Rectal smooth muscle tissue (tissue), 1 donor: ENCODE data around the gene AIRE.
"Not testable (repeated sequence)": the region's sequence is repeated elsewhere in the genome, so short reads cannot be mapped to it uniquely, and the experiment has no call there.

ENCODE experiments used
- H3K27ac ChIP-seq: one replicate; pipeline ENCODE4 v1.7.0; 2013; ENCODE audit warnings: low read depth, low read length, inconsistent platforms
- H3K27me3 ChIP-seq: one replicate; pipeline ENCODE4 v1.7.0; 2013; ENCODE audit warnings: low read length; ENCODE audit not compliant: control insufficient read depth, insufficient read depth
- H3K36me3 ChIP-seq: one replicate; pipeline ENCODE4 v1.7.0; 2013; ENCODE audit warnings: low read length; ENCODE audit not compliant: control insufficient read depth, insufficient read depth
- H3K4me1 ChIP-seq: one replicate; pipeline ENCODE4 v1.7.0; 2013; ENCODE audit warnings: low read length; ENCODE audit not compliant: control insufficient read depth, insufficient read depth
- H3K4me3 ChIP-seq: one replicate; pipeline ENCODE4 v1.7.0; 2013; ENCODE audit warnings: low read length
- H3K9ac ChIP-seq: one replicate; pipeline ENCODE4 v1.7.0; 2013; ENCODE audit warnings: low read length

The AIRE gene

GRCh38 chr21:44285138-44285992, at the start of gene AIRE:
TSS of gene AIRE (plus strand) at chr21:44285876. CDS start at chr21:44286007, 131 bp downstream.
- no peaks in the 10 kb centered on the region for H3K27me3 ChIP-seq
- no peak within 1 kb of the TSS for H3K9ac ChIP-seq
- H3K36me3 ChIP-seq = no peaks in the 10 kb centered on the region
- H3K4me1 ChIP-seq = no peaks in the 10 kb centered on the region
- no peak within 1 kb of the TSS for H3K4me3 ChIP-seq
- H3K27ac ChIP-seq = no peak within 1 kb of the TSS

- not testable (repeated sequence) for H3K4me1 ChIP-seq, H3K27ac ChIP-seq, H3K27me3 ChIP-seq, H3K9ac ChIP-seq, H3K4me3 ChIP-seq, H3K36me3 ChIP-seq
These were observed 45.3 kb upstream of the AIRE start for GRCh38 chr21:44240353-44240752.

- not testable (repeated sequence) for H3K36me3 ChIP-seq, H3K27ac ChIP-seq, H3K4me1 ChIP-seq, H3K27me3 ChIP-seq, H3K9ac ChIP-seq, H3K4me3 ChIP-seq
These were observed 44.8 kb upstream of the AIRE start, which contains the start of gene ICOSLG for GRCh38 chr21:44240842-44241241. TSS of gene ICOSLG (minus strand) at chr21:44240943. CDS start at chr21:44240817, 126 bp downstream.

GRCh38 chr21:44241281-44241680, 44.4 kb upstream of the AIRE start:
- not testable (repeated sequence) for H3K9ac ChIP-seq, H3K4me1 ChIP-seq, H3K27ac ChIP-seq, H3K36me3 ChIP-seq, H3K27me3 ChIP-seq, H3K4me3 ChIP-seq

GRCh38 chr21:44243980-44244379, 41.7 kb upstream of the AIRE start:
- not testable (repeated sequence) for H3K36me3 ChIP-seq, H3K9ac ChIP-seq, H3K27ac ChIP-seq, H3K4me3 ChIP-seq, H3K27me3 ChIP-seq, H3K4me1 ChIP-seq

- H3K27me3 ChIP-seq, H3K4me1 ChIP-seq, H3K4me3 ChIP-seq, H3K27ac ChIP-seq, H3K36me3 ChIP-seq, H3K9ac ChIP-seq: not testable (repeated sequence)
These were observed 37.8 kb upstream of the AIRE start for GRCh38 chr21:44247904-44248303.

GRCh38 chr21:44249204-44250037, 36.3 kb upstream of the AIRE start:
- H3K27me3 ChIP-seq, H3K27ac ChIP-seq, H3K4me1 ChIP-seq, H3K9ac ChIP-seq, H3K36me3 ChIP-seq, H3K4me3 ChIP-seq: not testable (repeated sequence)

- Histone ChIP-seq H3K36me3 (no peaks in the 10 kb centered on the region), H3K9ac (no peak overlapping the region), H3K27ac (no peak overlapping the region), H3K27me3 (no peaks in the 10 kb centered on the region), H3K4me1 (no peaks in the 10 kb centered on the region), H3K4me3 (no peak overlapping the region)
These were observed 31.6 kb upstream of the AIRE start for GRCh38 chr21:44253832-44254710.

GRCh38 chr21:44255511-44255981, 30.1 kb upstream of the AIRE start:
- no peak overlapping the region for H3K9ac ChIP-seq
- H3K4me3 ChIP-seq = no peak overlapping the region
- H3K27me3 ChIP-seq = no peaks in the 10 kb centered on the region
- no peaks in the 10 kb centered on the region for H3K36me3 ChIP-seq
- H3K4me1 ChIP-seq = no peaks in the 10 kb centered on the region
- H3K27ac ChIP-seq = no peak overlapping the region

GRCh38 chr21:44258056-44258725, 27.5 kb upstream of the AIRE start:
- Histone ChIP-seq H3K36me3 (no peaks in the 10 kb centered on the region), H3K27me3 (no peaks in the 10 kb centered on the region), H3K9ac (no peak overlapping the region), H3K27ac (no peak overlapping the region), H3K4me1 (no peaks in the 10 kb centered on the region), H3K4me3 (no peak overlapping the region)

- no peak overlapping the region for H3K4me3 ChIP-seq
- no peaks in the 10 kb centered on the region for H3K36me3 ChIP-seq
- no peaks in the 10 kb centered on the region for H3K27me3 ChIP-seq
- no peak overlapping the region for H3K27ac ChIP-seq
- H3K4me1 ChIP-seq = no peaks in the 10 kb centered on the region
- no peak overlapping the region for H3K9ac ChIP-seq
These were observed 26.5 kb upstream of the AIRE start for GRCh38 chr21:44259082-44259705.
